Daoy (cell line): ENCODE data around the gene ZNF74. TPM values are rescaled to one million over a fixed set of nuclear protein-coding genes. Genes with fewer than 3 reads are reported as not detected.
"Not testable (repeated sequence)": the region's sequence is repeated elsewhere in the genome, so short reads cannot be mapped to it uniquely, and the experiment has no call there.

Experiments used
- DNase-seq: peaks from one replicate; pipeline ENCODE4 v3.0.0-alpha.2; 2015; ENCODE audit warnings: low read depth
- total RNA-seq: library from RNA; depleted of rRNA; stranded (reverse); fragments of >200 nt; shearing (Covaris generic); gene quantifications from 2 replicates; pipeline ENCODE4 v1.2.3, GENCODE V29; 2014

Gene ZNF74
- total RNA-seq, 1 experiment from 2014 or later = 6.3 TPM

- not testable (repeated sequence) for DNase-seq
These were observed 17.7 kb upstream of the ZNF74 start for GRCh38 chr22:20376281-20376680.

- not testable (repeated sequence) for DNase-seq
These were observed 17.0 kb upstream of the ZNF74 start for GRCh38 chr22:20376983-20377382.

GRCh38 chr22:20378110-20378509 is 15.8 kb upstream of the ZNF74 start:
- no peak for DNase-seq

DNA sequence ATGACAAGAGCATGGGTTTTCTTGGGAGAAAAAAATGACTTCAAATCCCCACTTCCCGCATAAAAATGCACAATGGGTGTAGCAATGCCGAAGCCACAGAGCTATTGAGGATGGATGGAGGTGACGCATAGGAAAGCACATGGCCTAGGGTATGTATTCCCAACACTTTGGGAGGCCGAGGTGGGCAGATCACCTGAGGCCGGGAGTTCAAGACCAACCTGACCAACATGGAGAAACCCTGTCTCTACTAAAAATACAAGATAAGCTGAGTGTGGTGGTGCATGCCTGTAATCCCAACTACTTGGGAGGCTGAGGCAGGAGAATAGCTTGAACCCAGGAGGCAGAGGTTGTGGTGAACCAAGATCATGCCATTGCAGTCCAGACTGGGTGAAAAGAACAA is 15.3 kb upstream of the ZNF74 start:
- DNase-seq = not testable (repeated sequence)

DNA sequence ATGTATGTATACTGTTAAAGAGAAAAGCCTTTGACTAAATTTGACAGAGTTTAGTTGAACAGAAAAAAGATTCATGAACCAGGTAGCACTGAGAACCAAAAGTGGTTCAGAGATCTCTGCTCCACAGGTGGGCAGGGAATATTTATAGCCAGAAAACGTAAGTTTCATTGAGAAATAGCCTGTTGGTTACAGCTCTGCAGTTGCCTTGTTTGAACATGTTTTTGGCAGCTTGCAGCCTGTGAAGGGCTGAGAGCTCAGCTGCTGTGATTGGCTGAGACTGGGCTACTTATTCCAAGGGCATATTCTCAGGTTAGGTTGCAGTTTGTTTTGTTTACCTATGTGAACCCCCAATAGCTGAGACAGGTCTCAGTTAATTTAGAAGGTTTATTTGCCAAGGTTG is 13.5 kb upstream of the ZNF74 start:
- no peak for DNase-seq

- DNase-seq = no peak
These were observed 10.4 kb upstream of the ZNF74 start for GRCh38 chr22:20383538-20383937.

DNA sequence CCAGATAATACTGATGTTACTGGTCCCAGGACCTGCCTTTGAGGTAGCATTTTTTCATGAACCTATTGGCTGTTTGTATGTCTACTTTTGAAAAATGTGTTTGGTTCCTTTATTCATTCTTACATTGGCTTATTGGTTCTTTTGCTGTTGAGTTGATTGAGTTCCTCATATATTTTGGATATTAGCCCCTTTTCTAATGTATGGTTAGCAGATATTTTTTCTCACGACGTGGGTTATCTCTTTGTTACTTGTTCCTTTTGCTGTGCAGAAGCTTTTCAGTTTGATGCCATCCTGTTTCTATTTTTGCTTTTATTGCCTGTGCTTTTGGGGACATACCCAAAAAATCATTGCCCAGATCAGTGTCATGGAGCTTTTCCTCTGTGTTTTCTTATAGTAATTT is 9.8 kb upstream of the ZNF74 start:
- no peak for DNase-seq

DNA sequence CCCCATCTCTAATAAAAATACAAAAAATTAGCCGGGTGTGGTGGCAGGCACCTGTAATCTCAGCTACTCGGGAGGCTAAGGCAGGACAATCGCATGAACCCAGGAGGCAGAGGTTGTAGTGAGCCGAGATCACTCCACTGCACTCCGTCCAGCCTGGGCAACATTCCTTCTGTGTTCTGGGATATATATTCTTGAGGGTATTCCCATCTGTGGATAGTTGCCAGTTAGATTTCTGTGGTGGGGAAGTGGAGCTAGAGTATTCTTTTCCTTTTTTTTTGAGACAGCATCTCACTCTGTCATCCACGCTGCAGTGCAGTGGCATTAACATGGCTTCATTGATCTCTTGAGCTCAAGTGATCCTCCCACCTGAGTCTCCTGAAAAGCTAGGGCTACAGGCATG is 9.1 kb upstream of the ZNF74 start:
- no peak for DNase-seq

- DNase-seq = no peak
These were observed 7.6 kb upstream of the ZNF74 start for GRCh38 chr22:20386336-20386735.

DNA sequence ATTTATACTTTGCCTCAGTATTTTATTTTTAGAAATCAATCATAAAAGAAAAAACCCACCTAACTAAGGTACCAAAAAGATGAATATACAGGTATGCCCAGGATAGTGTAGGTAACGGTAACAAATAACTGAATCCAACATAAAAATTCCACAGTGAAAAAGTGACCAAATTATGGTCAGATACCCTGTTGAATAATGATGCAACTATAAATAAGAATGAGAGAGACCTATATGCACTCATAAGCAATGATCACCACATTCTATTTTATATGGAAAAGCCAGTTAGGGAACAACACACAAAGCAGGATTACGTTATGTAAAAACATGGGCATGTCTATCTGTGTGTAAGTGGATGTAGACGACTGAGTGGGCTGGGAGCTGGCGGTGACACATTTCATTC is 7.0 kb upstream of the ZNF74 start:
- no peak for DNase-seq

- DNase-seq = no peak
These were observed 5.8 kb upstream of the ZNF74 start for GRCh38 chr22:20388200-20388599.

- DNase-seq = no peak
These were observed 4.7 kb upstream of the ZNF74 start for GRCh38 chr22:20389288-20389687.

GRCh38 chr22:20390394-20390907 is 3.5 kb upstream of the ZNF74 start:
- no peak for DNase-seq

GRCh38 chr22:20391222-20391621 is 2.7 kb upstream of the ZNF74 start:
- no peak for DNase-seq

DNA sequence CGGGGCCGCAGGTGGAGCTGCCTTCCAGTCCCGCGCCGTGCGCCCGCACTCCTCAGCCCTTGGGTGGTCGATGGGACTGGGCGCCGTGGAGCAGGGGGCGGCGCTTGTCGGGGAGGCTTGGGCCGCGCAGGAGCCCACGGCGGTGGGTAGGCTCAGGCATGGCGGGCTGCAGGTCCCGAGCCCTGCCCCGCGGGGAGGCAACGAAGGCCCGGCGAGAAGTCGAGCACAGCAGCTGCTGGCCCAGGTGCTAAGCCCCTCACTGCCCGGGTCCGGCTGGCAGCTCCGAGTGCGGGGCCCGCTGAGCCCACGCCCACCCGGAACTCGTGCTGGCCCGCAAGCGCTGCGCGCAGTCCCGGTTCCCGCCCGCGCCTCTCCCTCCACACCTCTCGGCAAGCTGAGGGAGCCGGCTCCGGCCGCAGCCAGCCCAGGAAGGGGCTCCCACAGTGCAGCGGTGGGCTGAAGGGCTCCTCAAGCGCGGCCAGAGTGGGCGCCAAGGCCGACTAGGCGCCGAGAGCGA is 1.5 kb upstream of the ZNF74 start:
- not testable (repeated sequence) for DNase-seq

GRCh38 chr22:20392983-20393704 is 807 bp upstream of the ZNF74 start:
- no peak for DNase-seq

DNA sequence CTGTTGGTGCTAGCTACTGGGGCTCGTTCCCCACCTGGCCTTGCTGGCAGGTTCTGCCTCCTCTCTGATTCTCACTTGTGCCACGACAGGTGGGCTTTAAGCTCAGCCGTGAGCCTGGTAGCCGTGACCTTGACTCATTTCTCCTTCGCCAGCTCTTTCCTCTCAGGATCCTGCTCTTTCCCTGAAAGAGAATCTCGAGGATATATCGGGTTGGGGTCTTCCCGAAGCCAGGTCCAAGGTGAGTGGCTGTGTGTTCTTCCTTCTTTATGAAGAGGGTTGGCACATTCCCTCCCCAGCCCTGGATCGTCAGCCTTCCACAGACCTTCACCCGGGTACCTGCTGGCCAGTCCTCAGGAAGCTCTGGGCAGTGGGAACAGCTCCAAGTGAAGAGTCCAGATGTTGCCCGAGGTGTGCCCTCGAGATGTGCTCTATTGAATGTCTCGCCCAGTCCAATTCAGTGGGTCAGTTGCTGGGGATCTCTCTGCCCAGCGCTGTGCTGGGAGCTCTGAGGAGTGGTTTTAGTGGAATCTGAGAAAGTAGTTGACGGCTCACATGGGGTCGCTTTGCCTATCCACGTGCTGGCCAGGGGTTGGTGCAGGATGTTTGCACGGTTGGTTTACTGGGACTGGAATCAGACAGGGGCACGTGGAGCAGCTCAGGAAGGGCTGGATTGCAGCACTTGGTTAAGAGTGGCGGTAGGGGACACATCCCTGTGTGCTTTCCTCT is 1.4 kb downstream of the ZNF74 start:
- DNase-seq = no peak

DNA sequence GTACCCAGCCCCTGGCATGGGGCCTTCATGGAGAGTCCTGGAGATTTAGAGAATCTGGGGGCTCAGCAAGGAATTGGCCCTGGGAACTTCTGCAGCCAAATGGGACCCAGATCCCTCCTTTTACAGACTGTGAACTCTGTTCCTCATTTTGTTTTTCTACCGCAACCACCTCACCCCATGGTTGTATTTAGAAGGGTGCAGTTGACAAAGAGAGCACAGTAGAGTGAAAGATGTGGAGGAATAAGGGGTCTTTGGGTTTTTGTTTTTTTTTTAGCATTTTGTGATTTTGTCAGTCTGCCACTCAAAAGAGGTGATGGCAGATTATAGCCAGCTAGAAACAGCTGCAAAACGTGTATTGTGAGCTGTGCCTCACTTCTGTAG is 1.9 kb downstream of the ZNF74 start:
- DNase-seq = no peak

DNA sequence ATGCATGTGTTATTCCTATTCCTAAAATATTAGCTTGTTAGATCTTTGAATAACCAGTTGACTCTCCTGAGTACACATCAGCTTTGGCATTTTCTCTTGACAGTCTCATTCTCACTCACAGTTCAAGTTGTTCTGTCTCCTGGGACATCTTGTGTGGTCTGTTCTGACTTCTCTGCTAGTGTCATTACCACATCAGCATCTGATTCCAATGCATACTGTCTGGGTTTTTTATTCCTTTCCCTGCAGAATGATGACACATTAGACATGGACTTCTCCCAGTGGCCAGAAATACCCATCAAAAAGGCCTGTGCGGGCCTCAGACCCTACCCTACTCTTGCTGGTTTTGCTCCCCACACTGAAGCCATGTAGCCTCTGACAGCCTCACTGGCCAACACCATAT is 2.7 kb downstream of the ZNF74 start:
- no peak for DNase-seq

DNA sequence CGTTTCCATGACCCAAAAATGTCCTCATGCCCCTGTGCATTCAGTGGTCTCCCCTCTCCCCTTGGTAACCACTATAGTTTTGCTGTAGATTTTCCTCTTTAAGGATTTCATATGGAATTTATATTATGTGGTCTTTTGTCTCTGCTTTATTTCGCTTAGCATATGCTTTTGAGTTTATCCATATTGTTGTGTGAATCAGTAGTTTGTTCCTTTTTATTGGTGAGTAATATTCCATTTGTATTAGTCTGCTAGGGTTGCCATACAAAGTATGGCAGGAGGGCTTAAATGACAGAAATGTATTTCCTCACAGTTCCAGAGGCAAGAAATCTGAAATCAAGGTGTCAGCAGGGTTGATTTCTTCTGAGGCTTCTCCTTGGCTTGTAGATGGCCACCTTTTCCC is 3.5 kb downstream of the ZNF74 start:
- DNase-seq = no peak

DNA sequence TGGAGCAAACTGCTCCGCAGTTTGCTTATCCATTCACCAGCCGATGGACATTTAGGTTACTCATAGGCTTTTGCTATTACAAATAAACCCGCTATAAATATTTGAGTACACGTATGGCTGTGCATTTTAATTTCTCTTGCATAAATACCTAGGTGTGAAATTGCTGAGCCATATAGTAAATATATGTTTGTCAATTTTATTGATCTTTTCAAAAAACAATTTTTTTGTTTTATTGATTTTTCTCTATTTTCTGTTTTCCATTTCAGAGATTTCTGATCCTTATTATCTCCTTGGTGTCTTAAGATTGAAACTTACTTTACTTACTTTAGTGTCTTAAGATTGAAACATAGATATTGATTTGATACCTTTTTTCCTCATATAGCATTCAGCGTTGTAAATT is 4.5 kb downstream of the ZNF74 start:
- DNase-seq = no peak

- DNase-seq = no peak
These were observed 6.1 kb downstream of the ZNF74 start for GRCh38 chr22:20399866-20400605.
